K562 (cell line): Measurements from ENCODE around the gene CBX4. TPM values are rescaled to one million over a fixed set of nuclear protein-coding genes. Genes with fewer than 3 reads are reported as not detected.

ENCODE experiments used
- ADNP ChIP-seq: fragments of 200-800 bp; sonication (Bioruptor generic); IDR thresholded peaks from 2 replicates; pipeline ENCODE4 v1.6.1; 2016; ENCODE audit warnings: missing genetic modification characterization, missing compliant biosample characterization
- BCL6 ChIP-seq: fragments of 250-450 bp; sonication (Bioruptor Pico); IDR thresholded peaks from 2 replicates; pipeline ENCODE4 v1.4.0; 2020
- BCOR ChIP-seq: fragments of 450-650 bp; IDR thresholded peaks from 2 replicates; pipeline ENCODE4 v1.6.1; 2016
- CBX3 ChIP-seq, 2 experiments: IDR thresholded peaks; 1 replicate in 1 of 2; 2 replicates in 1 of 2; pipeline ENCODE4 v1.6.1; 2012; ENCODE audit warnings: inconsistent platforms in 2 of 2, low read length in 2 of 2, borderline replicate concordance in 1 of 2, control low read depth in 1 of 2
- DACH1 ChIP-seq: fragments of 450-650 bp; IDR thresholded peaks from 2 replicates; pipeline ENCODE4 v1.6.1; 2018; ENCODE audit not compliant: partially characterized antibody
- ESRRA ChIP-seq: fragments of 450-650 bp; IDR thresholded peaks from 2 replicates; pipeline ENCODE4 v1.6.1; 2014; ENCODE audit warnings: low read depth, mild to moderate bottlenecking, moderate library complexity, borderline replicate concordance
- GATAD2B ChIP-seq: fragments of 450-650 bp; IDR thresholded peaks from 2 replicates; pipeline ENCODE4 v1.6.1; 2017; ENCODE audit warnings: mild to moderate bottlenecking, borderline replicate concordance
- HDGF ChIP-seq: fragments of 450-650 bp; IDR thresholded peaks from 2 replicates; pipeline ENCODE4 v1.6.1; 2016
- HEY1 ChIP-seq: fragments of 250-450 bp; sonication (Bioruptor Pico); IDR thresholded peaks from 2 replicates; pipeline ENCODE4 v1.5.0; 2020; ENCODE audit warnings: mild to moderate bottlenecking, moderate library complexity, borderline replicate concordance
- HSF4 ChIP-seq: fragments of 250-450 bp; sonication (Bioruptor Pico); IDR thresholded peaks from 2 replicates; pipeline ENCODE4 v2.1.2; 2022; ENCODE audit warnings: mild to moderate bottlenecking, moderate library complexity, borderline replicate concordance
- NCOA1 ChIP-seq: fragments of 450-650 bp; IDR thresholded peaks from 2 replicates; pipeline ENCODE4 v1.6.1; 2016; ENCODE audit warnings: low read depth
- NR3C1 ChIP-seq: sonication (generic); formaldehyde crosslinking; IDR thresholded peaks from 2 replicates; pipeline ENCODE4 v1.8.1; 2022; ENCODE audit warnings: missing genetic modification reagents
- RAD21 ChIP-seq, 2 experiments: fragments of 250-450 bp in 1 of 2; fragments of 450-650 bp in 1 of 2; sonication (Bioruptor Pico) in 1 of 2; formaldehyde crosslinking in 1 of 2; IDR thresholded peaks in 1 of 2; conservative IDR thresholded peaks in 1 of 2; 2 replicates each; pipeline versions ENCODE4 v1.4.0 to v1.8.0; 2020 to 2022; ENCODE audit warnings: mild to moderate bottlenecking in 2 of 2, moderate library complexity in 1 of 2
- RBM34 ChIP-seq: fragments of 200-400 bp; formaldehyde crosslinking; IDR thresholded peaks from 2 replicates; pipeline ENCODE4 v1.6.1; 2018; ENCODE audit warnings: low read length, borderline replicate concordance; ENCODE audit not compliant: insufficient read depth
- SMARCE1 ChIP-seq: fragments of 450-650 bp; IDR thresholded peaks from 2 replicates; pipeline ENCODE4 v1.7.1; 2016; ENCODE audit warnings: mild to moderate bottlenecking
- SRSF7 ChIP-seq: fragments of 200-400 bp; formaldehyde crosslinking; optimal IDR thresholded peaks from 2 replicates; pipeline ENCODE3; 2017; ENCODE audit warnings: mild to moderate bottlenecking, low read depth, low read length
- STAT5A ChIP-seq: IDR thresholded peaks from 2 replicates; pipeline ENCODE4 v1.6.1; 2012; ENCODE audit warnings: low read length, inconsistent platforms, borderline replicate concordance
- TCFL5 ChIP-seq: fragments of 250-450 bp; sonication (Bioruptor Pico); conservative IDR thresholded peaks from 2 replicates; pipeline ENCODE4 v1.6.1; 2021; ENCODE audit warnings: mild to moderate bottlenecking, moderate library complexity, matching md5 sums
- YBX1 ChIP-seq: fragments of 450-650 bp; IDR thresholded peaks from 2 replicates; pipeline ENCODE4 v1.7.1; 2016; ENCODE audit warnings: mild to moderate bottlenecking
- ZNF75A ChIP-seq: fragments of 450-650 bp; formaldehyde crosslinking; IDR thresholded peaks from 2 replicates; pipeline ENCODE4 v1.4.0; 2020; ENCODE audit warnings: mild to moderate bottlenecking
- ZSCAN29 ChIP-seq: fragments of 450-650 bp; IDR thresholded peaks from 2 replicates; pipeline ENCODE4 v1.6.1; 2017
- polyA plus RNA-seq, 8 experiments: library from polyadenylated mRNA; depleted of rRNA in 4 of 8; stranded (reverse) in 5 of 8; unstranded in 3 of 8; fragments of >200 nt; fragmentation: Nextera tagmentation in 2 of 8; fragmentation: Illumina TruSeq in 1 of 8; extraction: Ambion mirVana in 2 of 8; extraction: Trizol in 1 of 8; gene quantifications; 2 replicates each; pipeline versions ENCODE4 v1.2.1 to v1.2.3, GENCODE V29; 2011 to 2014; ENCODE audit warnings: inconsistent platforms in 1 of 8, missing spikeins in 1 of 8
- total RNA-seq, 7 experiments: library from RNA; depleted of rRNA in 6 of 7; stranded (reverse); fragments of >200 nt in 6 of 7; fragmentation: Illumina TruSeq in 2 of 7; extraction: Trizol in 2 of 7; gene quantifications; 2 replicates each; pipeline versions ENCODE4 v1.2.1 to v1.2.3, GENCODE V29; 2011 to 2021; ENCODE audit warnings: low replicate concordance in 1 of 7
- TF ChIP-seq, protein P1 (sequence below): fragments of 250-450 bp; sonication (Bioruptor Pico); IDR thresholded peaks from 2 replicates; pipeline ENCODE4 v1.5.0; 2021; ENCODE audit warnings: mild to moderate bottlenecking, borderline replicate concordance
- TF ChIP-seq, protein P2 (sequence below): fragments of 250-450 bp; sonication (Bioruptor Pico); IDR thresholded peaks from 2 replicates; pipeline ENCODE4 v1.9.0; 2021; ENCODE audit warnings: mild to moderate bottlenecking, inconsistent platforms
- TF ChIP-seq, protein P3 (sequence below): fragments of 450-650 bp; formaldehyde crosslinking; IDR thresholded peaks from 2 replicates; pipeline ENCODE4 v1.4.0; 2020; ENCODE audit warnings: mild to moderate bottlenecking, moderate library complexity

The CBX4 gene
- total and polyA plus RNA-seq, 9 of the 15 experiments (the other 6 are each of a cell fraction or from before 2014, with no cell fraction given): 0.98 to 50.5 (median 10.0) TPM

DNA sequence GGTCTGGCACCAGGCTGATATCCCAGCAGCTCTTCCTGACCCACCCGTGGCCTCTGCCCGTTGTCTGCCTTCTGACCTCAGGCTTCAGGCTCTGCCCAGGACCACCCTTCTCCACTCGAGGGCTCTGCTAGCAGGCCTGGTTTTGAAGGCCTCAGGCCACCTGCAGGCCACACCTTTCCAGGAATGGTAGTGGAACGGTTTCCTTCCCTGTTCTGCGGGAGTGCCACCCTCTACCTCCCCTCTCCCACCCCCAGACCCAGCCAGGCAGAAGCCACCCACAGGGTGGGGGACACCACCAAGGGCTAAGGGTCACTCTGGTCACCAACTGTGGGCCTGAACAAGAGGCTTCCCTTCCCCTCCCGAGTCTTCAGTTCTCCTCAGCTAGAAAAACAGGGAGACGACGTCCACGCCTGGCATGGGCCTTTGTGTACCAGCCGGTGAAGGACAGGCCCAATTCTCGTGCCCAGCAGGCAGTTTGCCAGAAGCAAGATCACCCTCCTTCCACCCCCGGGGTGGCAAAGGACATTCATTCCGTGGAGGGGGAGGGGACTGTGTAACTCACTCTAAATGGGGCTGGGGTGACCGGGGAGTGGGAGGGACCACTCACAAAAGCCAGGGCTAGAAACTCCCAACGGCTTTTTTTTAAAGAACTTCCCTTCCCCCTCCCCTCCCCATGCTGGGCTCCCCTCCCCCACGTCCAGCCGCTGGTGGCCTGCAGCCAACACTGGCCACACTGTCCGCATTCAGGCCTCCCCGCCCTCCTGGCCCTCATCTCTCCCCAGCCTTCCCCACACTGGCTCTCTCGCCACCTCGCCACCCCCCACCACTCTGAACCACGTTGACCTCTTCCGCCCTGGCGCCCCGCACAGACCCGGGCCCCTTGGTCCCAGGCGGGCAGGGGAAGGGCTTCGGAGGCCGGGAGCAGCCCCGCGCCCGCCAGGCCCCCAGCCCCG lies 7.7 kb downstream of the CBX4 start (continued):
- TF ChIP-seq, protein P1, sequence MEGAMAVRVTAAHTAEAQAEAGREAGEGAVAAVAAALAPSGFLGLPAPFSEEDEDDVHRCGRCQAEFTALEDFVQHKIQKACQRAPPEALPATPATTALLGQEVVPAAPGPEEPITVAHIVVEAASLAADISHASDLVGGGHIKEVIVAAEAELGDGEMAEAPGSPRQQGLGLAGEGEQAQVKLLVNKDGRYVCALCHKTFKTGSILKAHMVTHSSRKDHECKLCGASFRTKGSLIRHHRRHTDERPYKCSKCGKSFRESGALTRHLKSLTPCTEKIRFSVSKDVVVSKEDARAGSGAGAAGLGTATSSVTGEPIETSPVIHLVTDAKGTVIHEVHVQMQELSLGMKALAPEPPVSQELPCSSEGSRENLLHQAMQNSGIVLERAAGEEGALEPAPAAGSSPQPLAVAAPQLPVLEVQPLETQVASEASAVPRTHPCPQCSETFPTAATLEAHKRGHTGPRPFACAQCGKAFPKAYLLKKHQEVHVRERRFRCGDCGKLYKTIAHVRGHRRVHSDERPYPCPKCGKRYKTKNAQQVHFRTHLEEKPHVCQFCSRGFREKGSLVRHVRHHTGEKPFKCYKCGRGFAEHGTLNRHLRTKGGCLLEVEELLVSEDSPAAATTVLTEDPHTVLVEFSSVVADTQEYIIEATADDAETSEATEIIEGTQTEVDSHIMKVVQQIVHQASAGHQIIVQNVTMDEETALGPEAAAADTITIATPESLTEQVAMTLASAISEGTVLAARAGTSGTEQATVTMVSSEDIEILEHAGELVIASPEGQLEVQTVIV (CRISPR knock-in tag): no peak
- TF ChIP-seq GATAD2B: no peak
- no peak for TF ChIP-seq RBM34
- no peak for TF ChIP-seq ZSCAN29
- no peak for TF ChIP-seq SMARCE1
- no peak for TF ChIP-seq HEY1
- TF ChIP-seq HDGF: peak; percentile 57; the same call in 1 of the 2 replicates
- TF ChIP-seq NCOA1: no peak
- no peak for TF ChIP-seq TCFL5
- no peak for TF ChIP-seq HSF4 (CRISPR knock-in tag)
- TF ChIP-seq RAD21 (CRISPR knock-in tag; conservative IDR thresholded peaks at IDR 0.05 in 1 of 2, IDR thresholded peaks at IDR 0.05 in 1 of 2): peak in 1 of 2 experiments; percentile 5; a peak in 1 of 4 replicates
- TF ChIP-seq BCL6 (CRISPR knock-in tag): no peak
- no peak for TF ChIP-seq NR3C1 (CRISPR knock-in tag)
- no peak for TF ChIP-seq BCOR
- TF ChIP-seq, protein P2, sequence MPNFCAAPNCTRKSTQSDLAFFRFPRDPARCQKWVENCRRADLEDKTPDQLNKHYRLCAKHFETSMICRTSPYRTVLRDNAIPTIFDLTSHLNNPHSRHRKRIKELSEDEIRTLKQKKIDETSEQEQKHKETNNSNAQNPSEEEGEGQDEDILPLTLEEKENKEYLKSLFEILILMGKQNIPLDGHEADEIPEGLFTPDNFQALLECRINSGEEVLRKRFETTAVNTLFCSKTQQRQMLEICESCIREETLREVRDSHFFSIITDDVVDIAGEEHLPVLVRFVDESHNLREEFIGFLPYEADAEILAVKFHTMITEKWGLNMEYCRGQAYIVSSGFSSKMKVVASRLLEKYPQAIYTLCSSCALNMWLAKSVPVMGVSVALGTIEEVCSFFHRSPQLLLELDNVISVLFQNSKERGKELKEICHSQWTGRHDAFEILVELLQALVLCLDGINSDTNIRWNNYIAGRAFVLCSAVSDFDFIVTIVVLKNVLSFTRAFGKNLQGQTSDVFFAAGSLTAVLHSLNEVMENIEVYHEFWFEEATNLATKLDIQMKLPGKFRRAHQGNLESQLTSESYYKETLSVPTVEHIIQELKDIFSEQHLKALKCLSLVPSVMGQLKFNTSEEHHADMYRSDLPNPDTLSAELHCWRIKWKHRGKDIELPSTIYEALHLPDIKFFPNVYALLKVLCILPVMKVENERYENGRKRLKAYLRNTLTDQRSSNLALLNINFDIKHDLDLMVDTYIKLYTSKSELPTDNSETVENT: no peak
- no peak for TF ChIP-seq DACH1
- no peak for TF ChIP-seq ZNF75A (CRISPR knock-in tag)
- no peak for TF ChIP-seq SRSF7
- TF ChIP-seq ESRRA: no peak
- TF ChIP-seq ADNP (tag): no peak
- TF ChIP-seq CBX3 (IDR thresholded peaks at IDR 0.05; ENCODE audit: borderline replicate concordance in 1 of 2, low read length in 2 of 2): no peak
- TF ChIP-seq YBX1: no peak
- TF ChIP-seq, protein P3, sequence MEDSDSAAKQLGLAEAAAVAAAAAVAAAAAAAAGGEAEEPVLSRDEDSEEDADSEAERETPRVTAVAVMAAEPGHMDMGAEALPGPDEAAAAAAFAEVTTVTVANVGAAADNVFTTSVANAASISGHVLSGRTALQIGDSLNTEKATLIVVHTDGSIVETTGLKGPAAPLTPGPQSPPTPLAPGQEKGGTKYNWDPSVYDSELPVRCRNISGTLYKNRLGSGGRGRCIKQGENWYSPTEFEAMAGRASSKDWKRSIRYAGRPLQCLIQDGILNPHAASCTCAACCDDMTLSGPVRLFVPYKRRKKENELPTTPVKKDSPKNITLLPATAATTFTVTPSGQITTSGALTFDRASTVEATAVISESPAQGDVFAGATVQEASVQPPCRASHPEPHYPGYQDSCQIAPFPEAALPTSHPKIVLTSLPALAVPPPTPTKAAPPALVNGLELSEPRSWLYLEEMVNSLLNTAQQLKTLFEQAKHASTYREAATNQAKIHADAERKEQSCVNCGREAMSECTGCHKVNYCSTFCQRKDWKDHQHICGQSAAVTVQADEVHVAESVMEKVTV (CRISPR knock-in tag): no peak
- TF ChIP-seq STAT5A: no peak
